H1 (cell line): Measurements from ENCODE around the gene ZBTB1. TPM values are rescaled to one million over a fixed set of nuclear protein-coding genes. Genes with fewer than 3 reads are reported as not detected.

Experiments
- CTCF ChIA-PET: fragments of 300-600 bp; sonication (Branson Sonifier 250); formaldehyde crosslinking; loops from one replicate; lab custom pipeline; 2021; ENCODE audit not compliant: partially characterized antibody; lab: Charles Lee
- POLR2A ChIA-PET: fragments of 300-600 bp; sonication (Branson Sonifier 250); formaldehyde crosslinking; loops from one replicate; lab custom pipeline; 2021; ENCODE audit warnings: inconsistent platforms; ENCODE audit not compliant: partially characterized antibody; lab: Charles Lee
- DNase-seq, 2 experiments: peaks; one replicate each; pipeline versions ENCODE4 v3.0.0 to v3.0.0-alpha.2; 2010 to 2022; ENCODE audit warnings: low spot score in 2 of 2, low read depth in 1 of 2, mixed read lengths in 1 of 2
- FAIRE-seq: peaks from 2 replicates; lab custom pipeline; 2011; peaks lifted over from hg19 to GRCh38; lab: Jason Lieb, UNC
- H2AFZ ChIP-seq: 2 replicates; pipeline ENCODE4 v1.8.1; 2012; ENCODE audit warnings: low read length, inconsistent platforms
- H2AK5ac ChIP-seq: 2 replicates; pipeline ENCODE4 v1.6.1; 2013; ENCODE audit warnings: low read depth, low read length
- H2BK120ac ChIP-seq: replicated peaks from 2 replicates; pipeline ENCODE3; 2013; ENCODE audit warnings: low read depth, low read length, inconsistent platforms
- H2BK12ac ChIP-seq: 2 replicates; pipeline ENCODE4 v1.6.1; 2013; ENCODE audit warnings: low read depth, low read length
- H2BK15ac ChIP-seq: 2 replicates; pipeline ENCODE4 v1.6.1; 2013; ENCODE audit warnings: low read length
- H2BK20ac ChIP-seq: 2 replicates; pipeline ENCODE4 v1.6.1; 2013; ENCODE audit warnings: low read length
- H2BK5ac ChIP-seq: 2 replicates; pipeline ENCODE4 v1.6.1; 2013; ENCODE audit warnings: low read depth, low read length
- H3K14ac ChIP-seq: 2 replicates; pipeline ENCODE4 v1.6.1; 2013; ENCODE audit warnings: inconsistent platforms; ENCODE audit not compliant: insufficient read length
- H3K18ac ChIP-seq: 2 replicates; pipeline ENCODE4 v1.6.1; 2013; ENCODE audit warnings: low read length; ENCODE audit errors: extremely low read depth
- H3K23ac ChIP-seq: 2 replicates; pipeline ENCODE4 v1.6.1; 2013; ENCODE audit warnings: inconsistent platforms; ENCODE audit not compliant: insufficient read length
- H3K23me2 ChIP-seq: 2 replicates; pipeline ENCODE4 v1.6.1; 2013; ENCODE audit warnings: low read depth, low read length
- H3K27ac ChIP-seq: 2 replicates; pipeline ENCODE4 v1.6.1; 2011; ENCODE audit warnings: low read depth, low read length, inconsistent platforms
- H3K27me3 ChIP-seq, 4 experiments: replicated peaks in 1 of 4; 1 replicate in 1 of 4; 2 replicates in 3 of 4; pipeline versions ENCODE4 v1.6.1 to v1.8.1; 2011 to 2013; ENCODE audit warnings: low read length in 3 of 4, mild to moderate bottlenecking in 3 of 4, inconsistent platforms in 2 of 4, mixed read lengths in 2 of 4, moderate library complexity in 1 of 4; ENCODE audit not compliant: control insufficient read depth in 3 of 4, insufficient read depth in 3 of 4; ENCODE audit errors: extremely low read depth in 1 of 4
- H3K36me3 ChIP-seq, 4 experiments: 2 replicates each; pipeline versions ENCODE4 v1.6.1 to v1.8.1; 2011 to 2013; ENCODE audit warnings: mild to moderate bottlenecking in 4 of 4, low read length in 3 of 4, moderate library complexity in 2 of 4, control low read depth in 1 of 4, inconsistent platforms in 1 of 4; ENCODE audit not compliant: insufficient read depth in 4 of 4, control insufficient read depth in 2 of 4
- H3K4ac ChIP-seq: replicated peaks from 2 replicates; pipeline ENCODE3; 2013; ENCODE audit warnings: low read length, low read depth, mixed read lengths, inconsistent platforms; ENCODE audit not compliant: insufficient read length
- H3K4me1 ChIP-seq, 4 experiments: replicated peaks in 1 of 4; 1 replicate in 1 of 4; 2 replicates in 3 of 4; pipeline versions ENCODE4 v1.6.1 to v1.8.1; 2011 to 2013; ENCODE audit warnings: low read length in 3 of 4, inconsistent platforms in 2 of 4, mixed read lengths in 1 of 4; ENCODE audit not compliant: insufficient read depth in 4 of 4, control insufficient read depth in 3 of 4
- H3K4me2 ChIP-seq, 2 experiments: 2 replicates each; pipeline versions ENCODE4 v1.6.1 to v1.8.1; 2011 to 2013; ENCODE audit warnings: low read depth in 2 of 2, low read length in 2 of 2, control low read depth in 1 of 2, inconsistent platforms in 1 of 2, mild to moderate bottlenecking in 1 of 2; ENCODE audit not compliant: insufficient read depth in 1 of 2
- H3K4me3 ChIP-seq, 4 experiments: fragments of 200-600, 300-600 bp in 1 of 4; sonication (generic), shearing (Covaris generic), sonication (Bioruptor Twin) in 1 of 4; 2 replicates each; pipeline versions ENCODE4 v1.5.1 to v1.8.1; 2011 to 2016; ENCODE audit warnings: low read length in 4 of 4, low read depth in 3 of 4, control low read depth in 2 of 4, inconsistent platforms in 2 of 4, mild to moderate bottlenecking in 2 of 4, mixed read lengths in 1 of 4, moderate library complexity in 1 of 4; ENCODE audit not compliant: insufficient read depth in 2 of 4; ENCODE audit errors: extremely low read depth in 1 of 4
- H3K56ac ChIP-seq: replicated peaks from 2 replicates; pipeline ENCODE3; 2013; ENCODE audit warnings: low read depth, mild to moderate bottlenecking, mixed read lengths, low read length, inconsistent platforms; ENCODE audit not compliant: insufficient read length
- H3K79me1 ChIP-seq: 2 replicates; pipeline ENCODE4 v1.6.1; 2013; ENCODE audit warnings: low read depth, low read length, control low read depth
- H3K79me2 ChIP-seq, 2 experiments: 2 replicates each; pipeline versions ENCODE4 v1.6.1 to v1.8.1; 2012 to 2013; ENCODE audit warnings: low read length in 2 of 2, mild to moderate bottlenecking in 2 of 2, inconsistent platforms in 1 of 2; ENCODE audit not compliant: insufficient read depth in 2 of 2, control insufficient read depth in 1 of 2
- H3K9ac ChIP-seq, 4 experiments: replicated peaks in 1 of 4; 1 replicate in 1 of 4; 2 replicates in 3 of 4; pipeline versions ENCODE4 v1.6.1 to v1.8.1; 2011 to 2013; ENCODE audit warnings: low read depth in 3 of 4, low read length in 3 of 4, control low read depth in 2 of 4, mild to moderate bottlenecking in 2 of 4, moderate library complexity in 2 of 4, inconsistent platforms in 1 of 4; ENCODE audit errors: extremely low read depth in 1 of 4
- H3K9me3 ChIP-seq, 2 experiments: 2 replicates each; pipeline versions ENCODE4 v1.6.1 to v1.8.1; 2012 to 2013; ENCODE audit warnings: mild to moderate bottlenecking in 2 of 2, moderate library complexity in 2 of 2, control low read depth in 1 of 2, inconsistent platforms in 1 of 2, low read depth in 1 of 2, low read length in 1 of 2, mixed read lengths in 1 of 2; ENCODE audit not compliant: insufficient read depth in 2 of 2
- H4K20me1 ChIP-seq, 2 experiments: replicated peaks in 1 of 2; 2 replicates each; pipeline versions ENCODE3 to v1.8.1; 2011 to 2013; ENCODE audit warnings: inconsistent platforms in 2 of 2, low read length in 2 of 2, mild to moderate bottlenecking in 1 of 2; ENCODE audit not compliant: insufficient read depth in 2 of 2, control insufficient read depth in 1 of 2
- H4K5ac ChIP-seq: 2 replicates; pipeline ENCODE4 v1.6.1; 2013; ENCODE audit warnings: low read length, low read depth, mixed read lengths, inconsistent platforms; ENCODE audit not compliant: insufficient read length
- H4K8ac ChIP-seq: 2 replicates; pipeline ENCODE4 v1.8.0; 2013; ENCODE audit warnings: mild to moderate bottlenecking, moderate library complexity, low read length, inconsistent platforms; ENCODE audit not compliant: insufficient read depth; ENCODE audit errors: extremely low read depth
- H4K91ac ChIP-seq: replicated peaks from 2 replicates; pipeline ENCODE3; 2013; ENCODE audit warnings: low read length, mixed read lengths, inconsistent platforms; ENCODE audit not compliant: insufficient read length
- CBX5 ChIP-seq: fragments of 300-800, 300-1000 bp; sonication (generic); IDR thresholded peaks from 2 replicates; pipeline ENCODE4 v1.7.1; 2016; ENCODE audit warnings: antibody characterized with exemption, low read length, low read depth
- FOSL1 ChIP-seq: IDR thresholded peaks from 2 replicates; pipeline ENCODE4 v1.6.1; 2011; ENCODE audit warnings: mild to moderate bottlenecking, low read depth, low read length, moderate library complexity; ENCODE audit not compliant: insufficient read depth
- NRF1 ChIP-seq: IDR thresholded peaks from 2 replicates; pipeline ENCODE4 v1.6.1; 2011; ENCODE audit warnings: mild to moderate bottlenecking, low read depth, low read length, improper control_type of control experiment
- RFX5 ChIP-seq: IDR thresholded peaks from 2 replicates; pipeline ENCODE4 v1.6.1; 2011; ENCODE audit warnings: low read depth, low read length, improper control_type of control experiment, borderline replicate concordance
- TAF1 ChIP-seq: IDR thresholded peaks from 2 replicates; pipeline ENCODE4 v1.6.1; 2011; ENCODE audit warnings: mild to moderate bottlenecking, low read depth, low read length
- TEAD4 ChIP-seq: IDR thresholded peaks from 2 replicates; pipeline ENCODE4 v1.6.1; 2012; ENCODE audit warnings: low read depth, low read length, inconsistent platforms, mixed read lengths
- WGBS, 2 experiments: shearing (Covaris generic) in 1 of 2; methylation state at CpG; one replicate each; pipeline versions ENCODE4 v1.1.6 to v1.1.7; 2013 to 2015; ENCODE audit warnings: low lambda C conversion rate in 2 of 2, mixed read lengths in 2 of 2, inconsistent platforms in 1 of 2, low coverage in 1 of 2, missing lambda C conversion rate in 1 of 2; ENCODE audit not compliant: insufficient replicate concordance in 2 of 2, insufficient coverage in 1 of 2, insufficient read length in 1 of 2; ENCODE audit errors: extremely low coverage in 1 of 2, missing lambda C conversion rate in 1 of 2; 5-methylcytosine and 5-hydroxymethylcytosine counted together
- polyA plus RNA-seq, 7 experiments: library from polyadenylated mRNA; depleted of rRNA in 3 of 7; stranded (reverse) in 5 of 7; unstranded in 2 of 7; fragments of >200 nt in 5 of 7; fragments of 200-250 nt in 2 of 7; gene quantifications; 1 replicate in 5 of 7; 2 replicates in 1 of 7; 4 replicates in 1 of 7; pipeline versions ENCODE4 v1.2.1 to v1.2.3, GENCODE V29; 2011 to 2013; ENCODE audit warnings: missing spikeins in 2 of 7, mixed read lengths in 2 of 7
- total RNA-seq: library from RNA; stranded (reverse); fragmentation: NEBNext Ultra II Directional; extraction: Animal tissue kit (Norgen Biotek cat#: 25700); gene quantifications from 2 replicates; pipeline ENCODE4 v1.2.1, GENCODE V29; 2021
- TF ChIP-seq, protein P1 (sequence below): IDR thresholded peaks from 2 replicates; pipeline ENCODE4 v1.6.1; 2012; ENCODE audit warnings: low read length, inconsistent platforms
- TF ChIP-seq, protein P2 (sequence below): IDR thresholded peaks from 2 replicates; pipeline ENCODE4 v1.6.1; 2011; ENCODE audit warnings: low read length, improper control_type of control experiment

The ZBTB1 gene
- total and polyA plus RNA-seq, 2 of the 8 experiments (the other 6 are each of a cell fraction or from before 2014, with no cell fraction given), result 13.6 to 27.5 TPM

DNA sequence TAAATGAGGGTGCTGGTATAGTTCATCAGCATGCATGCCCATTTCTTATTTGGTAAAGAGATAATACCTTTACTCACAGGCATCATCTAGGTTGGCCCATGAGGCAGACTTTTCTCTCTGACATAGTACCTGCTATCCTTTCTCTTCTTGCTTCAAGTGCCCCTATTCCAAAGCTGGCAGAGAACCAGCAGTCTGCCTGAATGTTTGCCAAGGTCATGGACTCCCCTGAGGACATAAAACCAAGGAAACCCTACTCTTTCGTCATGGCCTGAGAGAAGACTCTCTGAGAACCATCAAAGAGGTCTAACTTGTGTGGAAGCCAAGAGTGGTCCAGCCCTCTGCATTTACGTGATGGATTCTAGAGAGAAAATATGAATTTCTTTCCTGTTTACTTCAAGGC lies 57.1 kb downstream of the ZBTB1 start:
- Histone ChIP-seq H2AFZ (no peak overlapping the region), H3K4me3 (no peak overlapping the region), H3K4me1 (peaks cover 0 to 5% (median 0%) of the 10 kb centered on the region in 4 experiments; a peak in 2 of 7 replicates), H2AK5ac (no peak overlapping the region), H3K23ac (no peak overlapping the region), H4K8ac (no peak overlapping the region), H2BK120ac (no peak overlapping the region), H3K79me2 (no peaks in the 10 kb centered on the region), H3K4ac (no peak overlapping the region), H3K36me3 (no peaks in the 10 kb centered on the region), H4K20me1 (no peaks in the 10 kb centered on the region), H3K14ac (no peak overlapping the region), H3K27me3 (no peaks in the 10 kb centered on the region), H2BK15ac (no peak overlapping the region), H4K91ac (no peak overlapping the region), H3K4me2 (no peak overlapping the region), H2BK20ac (no peak overlapping the region), H3K9ac (no peak overlapping the region), H4K5ac (no peak overlapping the region), H3K56ac (no peak overlapping the region), H3K23me2 (no peaks in the 10 kb centered on the region; the same call in 1 of the 2 replicates), H3K27ac (no peak overlapping the region), H3K79me1 (no peaks in the 10 kb centered on the region), H3K18ac (no peak overlapping the region), H2BK5ac (no peak overlapping the region), H2BK12ac (no peak overlapping the region), H3K9me3 (no peaks in the 10 kb centered on the region)
- POLR2A ChIA-PET, result interaction anchor here (1.1 kb wide), 1 partner anchor 17 kb away, joined by 3 read pairs; no protein-coding TSS in a partner anchor
- DNase-seq, result no peak
- CTCF ChIA-PET, result interaction anchor here (1.2 to 3.0 kb wide), 3 partner anchors 10 to 75 kb away, joined by 3 to 14 read pairs (median 12); no protein-coding TSS in a partner anchor
- FAIRE-seq, result no peak
- WGBS, 2 experiments, result 86% methylated on average over 2 of the region's 2 CpGs; no CpG with 5 or more reads in 1 of the 2 experiments
- TF ChIP-seq FOSL1 (no peak), NRF1 (no peak), CBX5 (no peak), TEAD4 (no peak), TAF1 (no peak), RFX5 (no peak)
- TF ChIP-seq, protein P1, sequence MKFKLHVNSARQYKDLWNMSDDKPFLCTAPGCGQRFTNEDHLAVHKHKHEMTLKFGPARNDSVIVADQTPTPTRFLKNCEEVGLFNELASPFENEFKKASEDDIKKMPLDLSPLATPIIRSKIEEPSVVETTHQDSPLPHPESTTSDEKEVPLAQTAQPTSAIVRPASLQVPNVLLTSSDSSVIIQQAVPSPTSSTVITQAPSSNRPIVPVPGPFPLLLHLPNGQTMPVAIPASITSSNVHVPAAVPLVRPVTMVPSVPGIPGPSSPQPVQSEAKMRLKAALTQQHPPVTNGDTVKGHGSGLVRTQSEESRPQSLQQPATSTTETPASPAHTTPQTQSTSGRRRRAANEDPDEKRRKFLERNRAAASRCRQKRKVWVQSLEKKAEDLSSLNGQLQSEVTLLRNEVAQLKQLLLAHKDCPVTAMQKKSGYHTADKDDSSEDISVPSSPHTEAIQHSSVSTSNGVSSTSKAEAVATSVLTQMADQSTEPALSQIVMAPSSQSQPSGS, result no peak
- TF ChIP-seq, protein P2, sequence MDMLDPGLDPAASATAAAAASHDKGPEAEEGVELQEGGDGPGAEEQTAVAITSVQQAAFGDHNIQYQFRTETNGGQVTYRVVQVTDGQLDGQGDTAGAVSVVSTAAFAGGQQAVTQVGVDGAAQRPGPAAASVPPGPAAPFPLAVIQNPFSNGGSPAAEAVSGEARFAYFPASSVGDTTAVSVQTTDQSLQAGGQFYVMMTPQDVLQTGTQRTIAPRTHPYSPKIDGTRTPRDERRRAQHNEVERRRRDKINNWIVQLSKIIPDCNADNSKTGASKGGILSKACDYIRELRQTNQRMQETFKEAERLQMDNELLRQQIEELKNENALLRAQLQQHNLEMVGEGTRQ, result no peak
